Stimulated activated CD4-positive, alpha-beta T cell treated with anti-CD3 and anti-CD28 coated beads, Interleukin-12 subunit alpha, Interleukin-12 subunit beta, amount 100 ng/mL, for 48 hours (primary cell): ENCODE measurements around the gene KCNMA1.

Experiments used
- DNase-seq, 3 donors: peaks; one replicate each; pipeline ENCODE4 v3.0.0-alpha.2; 2020; ENCODE audit warnings: low read depth in 2 of 3, low spot score in 1 of 3

Gene KCNMA1

DNA sequence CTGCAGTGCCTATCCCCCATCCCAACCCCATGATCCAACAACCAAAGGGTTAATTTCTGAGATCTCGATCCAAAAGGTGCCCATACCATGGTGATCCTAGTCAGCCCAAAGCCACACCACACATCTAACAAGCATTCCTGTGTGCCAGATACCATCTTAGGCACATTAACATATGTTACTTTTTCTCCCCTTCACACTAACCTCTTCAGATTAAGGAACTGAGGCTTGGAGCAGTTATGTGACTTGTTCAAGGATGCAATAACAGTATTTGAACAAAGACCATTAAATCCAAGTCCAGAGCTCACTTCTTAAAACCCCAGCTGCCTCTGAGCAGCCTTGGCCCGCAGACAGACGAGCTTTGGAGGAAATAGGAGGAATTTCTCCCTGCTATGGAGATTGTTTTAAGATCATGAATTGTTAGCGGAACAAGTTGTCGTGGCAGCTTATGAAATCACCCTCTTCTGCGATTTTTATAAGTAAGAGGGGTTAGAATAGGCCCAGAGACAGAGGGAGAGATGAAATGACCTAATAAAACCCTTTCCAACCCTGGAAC lies 327.2 kb downstream of the KCNMA1 start:
- no peak for DNase-seq

DNA sequence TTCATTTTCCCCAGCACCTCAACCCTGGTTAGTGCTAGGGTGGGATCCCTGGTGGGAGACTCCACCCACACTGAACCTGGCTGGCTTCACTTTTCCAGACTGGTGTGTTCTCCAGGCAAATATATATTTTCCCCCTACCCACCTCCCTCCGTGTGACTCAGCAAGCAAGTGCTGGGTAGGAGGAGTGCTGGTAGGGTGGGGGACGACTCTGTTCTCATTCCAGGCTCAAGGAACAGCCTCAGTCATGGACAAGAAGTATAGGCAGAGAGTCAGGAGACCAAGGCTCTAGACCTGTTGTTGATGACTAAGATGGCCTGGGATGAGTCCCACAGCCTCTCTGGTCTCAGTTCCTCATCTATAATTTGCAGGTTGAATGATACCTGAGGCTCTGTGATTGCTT lies 328.1 kb downstream of the KCNMA1 start:
- DNase-seq = no peak

GRCh38 chr10:77309092-77309491 lies 328.5 kb downstream of the KCNMA1 start:
- DNase-seq = no peak

- DNase-seq = no peak
Observed at GRCh38 chr10:77308084-77308732, 329.4 kb downstream of the KCNMA1 start.

DNA sequence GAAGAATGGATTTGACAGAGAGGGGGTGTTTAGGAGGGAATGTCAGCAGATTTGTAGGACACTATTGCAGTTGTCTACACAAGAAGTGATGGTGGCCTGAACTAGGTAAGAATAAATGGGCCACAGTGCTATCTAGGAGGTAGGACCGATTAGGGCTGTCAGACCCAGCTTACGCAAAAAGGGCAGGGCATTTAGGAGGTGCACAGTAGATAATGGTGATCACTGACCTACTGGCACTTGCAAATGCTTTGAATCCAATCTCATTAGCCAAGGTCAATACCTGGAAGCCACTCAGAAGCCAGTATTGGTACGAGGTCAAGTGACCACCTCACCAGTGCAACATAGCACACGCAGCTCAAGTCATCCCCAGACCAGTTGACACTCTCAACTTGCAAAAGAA lies 330.9 kb downstream of the KCNMA1 start:
- DNase-seq = no peak

GRCh38 chr10:77305650-77306632 lies 331.7 kb downstream of the KCNMA1 start:
- no peak for DNase-seq

- no peak for DNase-seq
Observed at GRCh38 chr10:77304192-77304591, 333.4 kb downstream of the KCNMA1 start.

DNA sequence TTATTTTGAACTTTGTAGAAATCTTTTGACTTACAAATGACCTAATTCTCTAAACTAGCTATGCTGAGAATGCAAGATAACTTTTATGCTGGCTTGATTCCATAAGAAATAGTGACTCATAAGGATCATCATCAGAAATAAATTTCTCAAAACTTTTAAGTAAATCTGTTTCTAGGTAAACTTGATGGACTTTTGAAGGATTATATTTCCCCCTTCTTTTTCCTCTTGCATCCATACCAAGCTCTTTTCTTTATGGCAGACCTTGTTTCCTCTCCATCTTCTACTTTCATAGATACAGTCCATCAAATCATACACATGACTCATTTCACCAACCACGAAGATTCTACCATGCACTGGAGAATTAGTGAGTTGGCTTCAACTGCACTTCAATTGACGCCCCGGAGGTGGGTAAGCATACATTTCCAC lies 336.3 kb downstream of the KCNMA1 start:
- DNase-seq = no peak

- no peak for DNase-seq
Observed at GRCh38 chr10:77300682-77301302, 336.8 kb downstream of the KCNMA1 start.

GRCh38 chr10:77299320-77299719 lies 338.3 kb downstream of the KCNMA1 start:
- no peak for DNase-seq

DNA sequence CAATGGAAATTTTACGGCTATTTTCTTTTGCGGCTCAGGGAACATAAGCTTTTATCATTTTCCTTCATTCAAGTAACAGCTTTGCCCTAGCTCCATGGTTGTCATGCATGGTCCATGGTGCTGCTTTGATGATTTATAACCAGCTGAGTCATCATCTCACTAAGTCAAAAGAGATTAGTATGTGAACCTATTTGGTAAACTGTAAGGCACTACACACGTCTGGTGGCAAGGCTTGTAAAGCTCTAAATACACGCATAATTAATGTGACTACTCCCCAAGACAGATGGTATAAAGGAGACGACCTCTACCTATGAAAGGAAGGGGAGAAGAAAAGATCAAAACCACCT lies 340.2 kb downstream of the KCNMA1 start:
- no peak for DNase-seq

DNA sequence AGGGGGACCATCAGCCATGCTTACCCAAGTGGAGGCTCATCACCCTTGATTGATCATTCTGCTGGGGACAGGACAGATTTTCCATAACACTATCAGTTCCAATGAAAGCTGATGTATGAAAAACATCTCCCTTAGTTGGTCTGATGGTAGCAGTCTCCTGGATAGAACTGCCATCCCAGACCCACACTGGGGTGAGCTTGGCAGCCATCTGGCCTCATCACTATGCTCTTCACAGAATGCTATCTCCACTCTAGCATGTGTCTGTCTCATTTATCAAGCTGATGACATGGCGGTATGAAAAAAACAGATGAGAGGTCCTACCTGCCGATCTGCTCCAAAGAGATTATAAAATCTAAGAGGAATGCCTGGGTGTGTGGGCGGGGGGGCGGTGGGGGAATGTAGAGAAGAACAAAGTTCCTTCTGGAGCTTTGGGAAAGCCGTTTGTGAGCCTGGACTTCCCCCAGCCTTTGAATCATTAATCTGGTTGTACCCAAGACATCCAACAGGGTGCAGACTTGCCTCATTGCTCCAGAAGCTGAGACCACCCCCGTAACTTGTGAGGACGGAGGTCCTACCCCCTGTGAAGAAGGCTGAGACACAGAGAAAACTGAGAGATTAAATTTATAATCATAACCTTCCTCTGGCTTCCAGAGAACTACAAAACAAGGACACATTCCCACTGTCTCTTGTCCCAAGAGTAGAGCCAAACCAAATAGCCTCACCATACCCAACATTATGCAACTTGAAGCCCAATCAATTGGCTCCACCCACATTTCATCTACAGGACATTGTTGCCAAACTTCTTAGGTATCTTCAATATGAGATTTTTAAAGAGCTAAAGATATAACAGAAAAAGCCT lies 340.8 kb downstream of the KCNMA1 start:
- DNase-seq = no peak

- DNase-seq = no peak
Observed at GRCh38 chr10:77293773-77294172, 343.8 kb downstream of the KCNMA1 start.

GRCh38 chr10:77293347-77293746 lies 344.3 kb downstream of the KCNMA1 start:
- no peak for DNase-seq

DNA sequence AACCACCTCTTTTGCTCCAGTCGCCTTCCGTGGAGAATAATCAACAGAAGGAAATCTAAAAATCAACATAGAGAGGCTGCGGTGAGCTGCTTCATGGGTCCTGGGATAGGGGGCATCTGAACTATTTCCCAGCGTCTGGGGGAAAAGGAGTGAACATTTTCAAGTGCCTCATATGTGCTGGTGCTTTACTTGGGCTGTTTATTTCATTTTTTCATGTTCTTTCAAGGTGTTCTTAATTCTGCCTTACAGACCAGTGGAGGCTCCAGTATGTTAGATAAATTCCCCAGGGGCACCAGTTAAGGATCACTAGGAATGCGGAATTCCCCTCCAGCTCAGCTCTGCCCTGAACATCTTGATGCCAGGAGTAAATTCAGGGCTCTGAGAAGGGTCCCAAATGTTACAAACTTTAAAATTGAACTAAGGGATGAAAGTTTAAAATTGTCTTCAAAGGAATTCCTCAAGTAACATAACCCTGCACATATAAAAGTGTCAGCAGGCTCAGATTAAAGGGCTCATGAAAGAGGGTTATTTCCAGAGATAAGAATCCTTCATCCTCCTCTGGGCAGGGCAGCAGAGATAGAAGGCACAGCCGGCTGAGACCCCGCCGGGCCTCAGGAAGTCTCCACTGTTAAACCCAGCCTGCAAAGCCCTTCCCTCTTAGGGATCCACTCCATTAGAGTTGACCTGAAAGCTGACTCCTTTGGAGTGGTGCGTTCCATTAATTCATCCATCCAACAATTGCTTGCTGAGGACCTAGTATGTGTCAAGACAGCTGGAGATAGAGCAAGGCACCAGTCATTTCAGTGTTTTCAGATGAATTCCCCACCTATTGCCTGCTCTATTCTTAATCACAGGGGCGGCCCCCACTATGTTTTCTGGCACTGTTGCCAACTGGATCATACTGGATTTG lies 345.8 kb downstream of the KCNMA1 start:
- no peak for DNase-seq

DNA sequence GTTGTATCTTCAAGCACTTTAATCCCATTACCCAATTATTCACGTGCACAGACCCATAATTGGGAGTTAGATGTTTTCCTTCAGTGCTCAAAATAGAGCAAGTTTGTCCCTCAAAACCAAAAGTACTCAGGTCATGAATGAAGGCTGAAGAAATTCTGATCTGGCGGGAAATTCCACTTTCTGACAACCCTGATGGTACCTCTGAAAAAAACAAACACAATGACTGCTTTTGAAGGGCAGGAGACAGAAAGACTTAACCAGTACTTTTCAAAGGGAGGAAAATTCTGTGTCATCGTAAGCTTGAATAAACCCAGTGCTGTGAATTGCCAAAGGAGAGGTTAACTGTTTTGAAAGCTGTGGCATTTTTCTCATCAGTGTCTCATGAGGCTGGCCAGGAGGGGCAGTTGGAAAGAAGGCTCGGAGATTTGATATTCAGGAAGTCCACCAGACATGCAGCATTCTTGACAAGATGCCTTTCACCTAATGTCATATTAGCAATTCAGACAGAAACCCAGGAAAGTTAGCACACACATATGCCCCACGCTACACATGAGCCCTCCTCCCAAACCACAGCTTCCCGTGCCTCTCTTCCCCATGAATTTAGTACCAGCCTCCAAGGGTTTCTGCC lies 347.0 kb downstream of the KCNMA1 start:
- DNase-seq = no peak

DNA sequence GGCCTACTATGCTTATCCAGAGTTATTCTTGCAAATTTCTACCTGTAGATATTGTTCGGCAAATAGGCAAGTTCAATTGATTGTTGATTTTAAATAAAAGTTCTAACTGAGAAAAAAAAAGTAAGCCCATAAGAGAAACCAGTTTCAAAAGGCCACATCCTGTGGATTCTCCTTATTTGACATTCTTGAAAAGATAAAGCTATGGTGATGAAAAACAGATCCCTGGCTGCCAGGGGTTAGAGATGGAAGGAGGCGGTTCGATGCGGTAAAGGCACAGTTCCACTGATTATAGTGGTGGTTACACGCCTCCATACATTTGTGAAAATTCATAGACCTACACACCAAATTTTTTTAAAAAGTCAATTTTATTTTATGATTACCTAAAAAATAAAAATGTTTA lies 347.8 kb downstream of the KCNMA1 start:
- DNase-seq = no peak

DNA sequence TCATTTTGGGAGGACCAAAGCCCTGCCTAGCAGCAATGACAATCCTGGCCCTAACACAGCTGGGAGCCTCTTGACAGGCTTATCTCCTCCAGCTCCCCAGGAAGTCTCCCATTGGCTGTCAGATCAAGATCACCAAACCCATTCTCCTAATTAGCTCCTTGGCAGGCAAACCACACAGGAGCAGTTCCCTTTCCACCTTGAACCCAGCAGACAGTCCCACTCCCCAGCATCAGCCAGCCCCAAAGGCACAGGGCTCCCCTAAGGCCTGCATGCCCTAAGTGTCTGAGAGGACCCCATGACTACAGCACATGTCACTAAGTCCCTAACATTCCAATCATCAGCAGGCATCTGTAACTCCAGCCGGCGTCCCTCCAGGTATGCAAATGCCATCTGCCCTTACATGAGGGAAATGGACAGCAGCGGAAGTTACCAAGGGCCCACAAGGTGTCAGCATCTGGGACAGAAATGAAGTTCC lies 348.5 kb downstream of the KCNMA1 start:
- no peak for DNase-seq

GRCh38 chr10:77287647-77288120 lies 349.9 kb downstream of the KCNMA1 start:
- DNase-seq = no peak
